ENCODE measurements around the gene LZTS3.

The LZTS3 gene

DNA sequence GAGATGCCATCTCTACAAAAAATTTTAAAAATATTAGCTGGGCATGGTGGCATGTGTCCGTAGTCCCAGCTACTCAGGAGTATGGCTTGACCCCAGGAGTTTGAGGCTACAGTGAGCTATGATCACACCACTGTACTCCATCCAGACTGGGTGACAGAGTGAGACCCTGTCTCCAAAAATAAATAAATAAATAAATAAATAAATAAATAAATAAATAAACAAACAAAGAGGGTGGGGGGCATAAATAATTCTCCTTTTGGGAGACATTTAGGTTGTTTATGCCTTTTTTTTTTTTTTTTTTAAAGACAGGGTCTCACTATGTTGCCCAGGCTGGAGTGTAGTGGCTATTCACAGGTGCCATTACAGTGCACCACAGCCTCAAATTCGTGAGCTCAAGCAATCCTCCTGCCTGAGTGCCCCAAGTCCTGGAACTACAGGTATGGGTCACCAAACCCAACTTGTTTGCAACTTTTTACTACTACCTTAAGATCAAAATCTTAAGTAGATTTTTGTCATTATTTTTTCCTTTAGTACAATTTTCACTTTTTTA, 43.2 kb downstream of the LZTS3 start:
- H3K9ac ChIP-seq (ENCODE audit: low read length) = no peak overlapping the region
- no peaks in the 10 kb centered on the region for H3K79me2 ChIP-seq (ENCODE audit: insufficient read depth, low read length)
- H3K9me2 ChIP-seq (replicated peaks; ENCODE audit: insufficient read depth, low read length) = no peaks in the 10 kb centered on the region
- TF ChIP-seq, protein P1, sequence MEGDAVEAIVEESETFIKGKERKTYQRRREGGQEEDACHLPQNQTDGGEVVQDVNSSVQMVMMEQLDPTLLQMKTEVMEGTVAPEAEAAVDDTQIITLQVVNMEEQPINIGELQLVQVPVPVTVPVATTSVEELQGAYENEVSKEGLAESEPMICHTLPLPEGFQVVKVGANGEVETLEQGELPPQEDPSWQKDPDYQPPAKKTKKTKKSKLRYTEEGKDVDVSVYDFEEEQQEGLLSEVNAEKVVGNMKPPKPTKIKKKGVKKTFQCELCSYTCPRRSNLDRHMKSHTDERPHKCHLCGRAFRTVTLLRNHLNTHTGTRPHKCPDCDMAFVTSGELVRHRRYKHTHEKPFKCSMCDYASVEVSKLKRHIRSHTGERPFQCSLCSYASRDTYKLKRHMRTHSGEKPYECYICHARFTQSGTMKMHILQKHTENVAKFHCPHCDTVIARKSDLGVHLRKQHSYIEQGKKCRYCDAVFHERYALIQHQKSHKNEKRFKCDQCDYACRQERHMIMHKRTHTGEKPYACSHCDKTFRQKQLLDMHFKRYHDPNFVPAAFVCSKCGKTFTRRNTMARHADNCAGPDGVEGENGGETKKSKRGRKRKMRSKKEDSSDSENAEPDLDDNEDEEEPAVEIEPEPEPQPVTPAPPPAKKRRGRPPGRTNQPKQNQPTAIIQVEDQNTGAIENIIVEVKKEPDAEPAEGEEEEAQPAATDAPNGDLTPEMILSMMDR (IDR thresholded peaks at IDR 0.05; ENCODE audit: insufficient read depth, low read length, poor library complexity, severe bottlenecking) = no peak
- TF ChIP-seq EZH2phosphoT487 (conservative IDR thresholded peaks at IDR 0.05; ENCODE audit: low read length) = no peak
- H3K27me3 ChIP-seq (ENCODE audit: low read length) = no peaks in the 10 kb centered on the region
- H2AFZ ChIP-seq (ENCODE audit: low read depth, low read length, severe bottlenecking) = no peak overlapping the region
- H3K4me2 ChIP-seq (ENCODE audit: low read depth, low read length, poor library complexity, severe bottlenecking) = no peak overlapping the region
- H3K9me3 ChIP-seq (ENCODE audit: insufficient read depth, low read length) = no peaks in the 10 kb centered on the region
- H3K36me3 ChIP-seq (ENCODE audit: low read length) = no peaks in the 10 kb centered on the region
- H3K27ac ChIP-seq (ENCODE audit: low read depth, low read length) = no peak overlapping the region
- H4K20me1 ChIP-seq (ENCODE audit: low read depth, low read length) = no peaks in the 10 kb centered on the region
- H3K4me3 ChIP-seq (ENCODE audit: insufficient read depth, low read length, poor library complexity, severe bottlenecking) = no peak overlapping the region
- no peaks in the 10 kb centered on the region for H3F3A ChIP-seq (ENCODE audit: insufficient read depth)

GRCh38 chr20:3129094-3129493, 44.3 kb downstream of the LZTS3 start:
- no peak for TF ChIP-seq EZH2phosphoT487 (conservative IDR thresholded peaks at IDR 0.05; ENCODE audit: low read length)
- TF ChIP-seq, protein P1 (IDR thresholded peaks at IDR 0.05; ENCODE audit: insufficient read depth, low read length, poor library complexity, severe bottlenecking) = no peak
- no peak overlapping the region for H3K9ac ChIP-seq (ENCODE audit: low read length)
- no peaks in the 10 kb centered on the region for H3K9me3 ChIP-seq (ENCODE audit: insufficient read depth, low read length)
- no peak overlapping the region for H2AFZ ChIP-seq (ENCODE audit: low read depth, low read length, severe bottlenecking)
- no peaks in the 10 kb centered on the region for H4K20me1 ChIP-seq (ENCODE audit: low read depth, low read length)
- no peak overlapping the region for H3K4me2 ChIP-seq (ENCODE audit: low read depth, low read length, poor library complexity, severe bottlenecking)
- H3K9me2 ChIP-seq (replicated peaks; ENCODE audit: insufficient read depth, low read length) = no peaks in the 10 kb centered on the region
- H3K79me2 ChIP-seq (ENCODE audit: insufficient read depth, low read length) = no peaks in the 10 kb centered on the region
- no peaks in the 10 kb centered on the region for H3F3A ChIP-seq (ENCODE audit: insufficient read depth)
- H3K4me3 ChIP-seq (ENCODE audit: insufficient read depth, low read length, poor library complexity, severe bottlenecking) = no peak overlapping the region
- no peaks in the 10 kb centered on the region for H3K27me3 ChIP-seq (ENCODE audit: low read length)
- H3K27ac ChIP-seq (ENCODE audit: low read depth, low read length) = no peak overlapping the region
- H3K36me3 ChIP-seq (ENCODE audit: low read length) = no peaks in the 10 kb centered on the region

- H3K9ac ChIP-seq (ENCODE audit: low read length) = no peak overlapping the region
- TF ChIP-seq EZH2phosphoT487 (conservative IDR thresholded peaks at IDR 0.05; ENCODE audit: low read length) = no peak
- TF ChIP-seq, protein P1 (IDR thresholded peaks at IDR 0.05; ENCODE audit: insufficient read depth, low read length, poor library complexity, severe bottlenecking) = no peak
- H4K20me1 ChIP-seq (ENCODE audit: low read depth, low read length) = no peaks in the 10 kb centered on the region
- no peaks in the 10 kb centered on the region for H3K9me2 ChIP-seq (replicated peaks; ENCODE audit: insufficient read depth, low read length)
- no peak overlapping the region for H3K27ac ChIP-seq (ENCODE audit: low read depth, low read length)
- no peaks in the 10 kb centered on the region for H3K27me3 ChIP-seq (ENCODE audit: low read length)
- H2AFZ ChIP-seq (ENCODE audit: low read depth, low read length, severe bottlenecking) = no peak overlapping the region
- no peaks in the 10 kb centered on the region for H3K79me2 ChIP-seq (ENCODE audit: insufficient read depth, low read length)
- H3K9me3 ChIP-seq (ENCODE audit: insufficient read depth, low read length) = no peaks in the 10 kb centered on the region; the same call in 1 of the 2 replicates
- H3K36me3 ChIP-seq (ENCODE audit: low read length) = no peaks in the 10 kb centered on the region
- H3F3A ChIP-seq (ENCODE audit: insufficient read depth) = no peaks in the 10 kb centered on the region
- no peak overlapping the region for H3K4me2 ChIP-seq (ENCODE audit: low read depth, low read length, poor library complexity, severe bottlenecking)
- no peak overlapping the region for H3K4me3 ChIP-seq (ENCODE audit: insufficient read depth, low read length, poor library complexity, severe bottlenecking)
Measured at GRCh38 chr20:3128275-3128984, 44.9 kb downstream of the LZTS3 start.

Data from SU-DHL-6 (cell line).